Measurements from ENCODE around the gene SHISA9.

The SHISA9 gene

DNA sequence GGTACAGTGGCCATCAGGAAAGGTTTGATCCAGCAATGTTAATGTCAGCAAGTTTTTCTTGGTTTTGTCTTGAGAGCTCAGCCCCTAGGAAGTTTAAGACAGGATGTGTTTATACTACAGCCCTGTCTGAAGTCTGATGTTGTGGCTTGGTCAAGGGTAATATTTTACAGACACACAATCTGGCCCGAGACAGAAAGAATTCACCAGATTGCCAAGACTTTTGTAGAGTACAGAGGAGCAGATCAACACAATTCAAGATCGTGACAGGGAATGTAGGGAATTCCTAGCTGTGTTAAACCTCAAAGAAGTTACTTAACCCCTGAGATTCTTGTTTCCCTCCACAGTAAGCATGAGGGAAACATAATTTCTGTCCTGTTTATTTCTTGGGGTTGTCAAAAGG is 63.1 kb downstream of the SHISA9 start:
- H3K4me2 ChIP-seq (ENCODE audit: low read length) = no peak overlapping the region
- no peaks in the 10 kb centered on the region for H3K27me3 ChIP-seq (ENCODE audit: insufficient read depth, low read length)
- no peaks in the 10 kb centered on the region for H3K9me3 ChIP-seq (ENCODE audit: low read length)
- no peak overlapping the region for H3K9ac ChIP-seq (ENCODE audit: low read length)
- H3F3A ChIP-seq (ENCODE audit: insufficient read depth, low read length) = no peaks in the 10 kb centered on the region
- H3K9me2 ChIP-seq (ENCODE audit: low read depth, low read length) = no peaks in the 10 kb centered on the region
- TF ChIP-seq, protein P1, sequence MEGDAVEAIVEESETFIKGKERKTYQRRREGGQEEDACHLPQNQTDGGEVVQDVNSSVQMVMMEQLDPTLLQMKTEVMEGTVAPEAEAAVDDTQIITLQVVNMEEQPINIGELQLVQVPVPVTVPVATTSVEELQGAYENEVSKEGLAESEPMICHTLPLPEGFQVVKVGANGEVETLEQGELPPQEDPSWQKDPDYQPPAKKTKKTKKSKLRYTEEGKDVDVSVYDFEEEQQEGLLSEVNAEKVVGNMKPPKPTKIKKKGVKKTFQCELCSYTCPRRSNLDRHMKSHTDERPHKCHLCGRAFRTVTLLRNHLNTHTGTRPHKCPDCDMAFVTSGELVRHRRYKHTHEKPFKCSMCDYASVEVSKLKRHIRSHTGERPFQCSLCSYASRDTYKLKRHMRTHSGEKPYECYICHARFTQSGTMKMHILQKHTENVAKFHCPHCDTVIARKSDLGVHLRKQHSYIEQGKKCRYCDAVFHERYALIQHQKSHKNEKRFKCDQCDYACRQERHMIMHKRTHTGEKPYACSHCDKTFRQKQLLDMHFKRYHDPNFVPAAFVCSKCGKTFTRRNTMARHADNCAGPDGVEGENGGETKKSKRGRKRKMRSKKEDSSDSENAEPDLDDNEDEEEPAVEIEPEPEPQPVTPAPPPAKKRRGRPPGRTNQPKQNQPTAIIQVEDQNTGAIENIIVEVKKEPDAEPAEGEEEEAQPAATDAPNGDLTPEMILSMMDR (IDR thresholded peaks at IDR 0.05; ENCODE audit: low read length) = no peak
- no peak for TF ChIP-seq EZH2 (IDR thresholded peaks at IDR 0.05; ENCODE audit: borderline replicate concordance, low read length)
- no peak overlapping the region for H3K4me3 ChIP-seq (ENCODE audit: low read depth, low read length, poor library complexity, severe bottlenecking)
- no peaks in the 10 kb centered on the region for H3K36me3 ChIP-seq (ENCODE audit: insufficient read depth, low read length)
- H2AFZ ChIP-seq (ENCODE audit: low read length) = no peak overlapping the region
- H4K20me1 ChIP-seq (ENCODE audit: insufficient read depth, low read length) = no peaks in the 10 kb centered on the region
- H3K27ac ChIP-seq (ENCODE audit: low read depth, low read length, poor library complexity, severe bottlenecking) = no peak overlapping the region
- H3K4me1 ChIP-seq (ENCODE audit: insufficient read depth, low read length, severe bottlenecking) = no peaks in the 10 kb centered on the region
- H3K79me2 ChIP-seq (ENCODE audit: insufficient read depth, low read length) = no peaks in the 10 kb centered on the region

DNA sequence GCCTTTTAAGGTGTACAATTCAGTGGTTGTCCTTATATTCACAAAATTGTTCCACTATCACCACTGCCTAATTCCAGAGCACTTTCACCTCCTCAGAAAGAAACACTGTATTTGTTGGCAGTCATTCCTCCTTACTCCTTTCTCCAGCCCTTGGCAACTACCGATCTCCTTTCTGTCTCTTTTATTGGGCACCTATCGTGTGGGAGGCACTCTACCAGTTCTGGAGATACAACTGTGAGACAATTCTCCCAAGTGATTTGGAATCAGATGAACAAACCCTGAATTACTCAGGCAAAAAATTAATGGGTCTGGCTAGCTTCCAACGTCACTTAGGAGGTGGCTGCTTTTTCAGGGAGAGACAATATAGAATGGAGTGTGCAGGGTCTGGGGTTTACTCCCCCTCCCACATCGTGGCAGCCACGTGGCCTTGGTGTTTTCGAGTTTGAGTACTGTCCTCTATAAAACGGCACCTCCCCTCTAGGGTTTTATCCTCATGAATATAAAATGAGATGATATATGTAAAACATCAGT is 63.9 kb downstream of the SHISA9 start:
- no peaks in the 10 kb centered on the region for H3K27me3 ChIP-seq (ENCODE audit: insufficient read depth, low read length)
- H4K20me1 ChIP-seq (ENCODE audit: insufficient read depth, low read length) = no peaks in the 10 kb centered on the region
- H3F3A ChIP-seq (ENCODE audit: insufficient read depth, low read length) = no peaks in the 10 kb centered on the region
- no peaks in the 10 kb centered on the region for H3K9me3 ChIP-seq (ENCODE audit: low read length)
- no peaks in the 10 kb centered on the region for H3K9me2 ChIP-seq (ENCODE audit: low read depth, low read length)
- H3K4me1 ChIP-seq (ENCODE audit: insufficient read depth, low read length, severe bottlenecking) = no peaks in the 10 kb centered on the region
- H3K79me2 ChIP-seq (ENCODE audit: insufficient read depth, low read length) = no peaks in the 10 kb centered on the region
- TF ChIP-seq EZH2 (IDR thresholded peaks at IDR 0.05; ENCODE audit: borderline replicate concordance, low read length) = no peak
- TF ChIP-seq, protein P1 (IDR thresholded peaks at IDR 0.05; ENCODE audit: low read length) = no peak
- H3K9ac ChIP-seq (ENCODE audit: low read length) = no peak overlapping the region
- no peak overlapping the region for H2AFZ ChIP-seq (ENCODE audit: low read length)
- no peak overlapping the region for H3K4me2 ChIP-seq (ENCODE audit: low read length)
- H3K4me3 ChIP-seq (ENCODE audit: low read depth, low read length, poor library complexity, severe bottlenecking) = no peak overlapping the region
- no peaks in the 10 kb centered on the region for H3K36me3 ChIP-seq (ENCODE audit: insufficient read depth, low read length)
- no peak overlapping the region for H3K27ac ChIP-seq (ENCODE audit: low read depth, low read length, poor library complexity, severe bottlenecking)

DNA sequence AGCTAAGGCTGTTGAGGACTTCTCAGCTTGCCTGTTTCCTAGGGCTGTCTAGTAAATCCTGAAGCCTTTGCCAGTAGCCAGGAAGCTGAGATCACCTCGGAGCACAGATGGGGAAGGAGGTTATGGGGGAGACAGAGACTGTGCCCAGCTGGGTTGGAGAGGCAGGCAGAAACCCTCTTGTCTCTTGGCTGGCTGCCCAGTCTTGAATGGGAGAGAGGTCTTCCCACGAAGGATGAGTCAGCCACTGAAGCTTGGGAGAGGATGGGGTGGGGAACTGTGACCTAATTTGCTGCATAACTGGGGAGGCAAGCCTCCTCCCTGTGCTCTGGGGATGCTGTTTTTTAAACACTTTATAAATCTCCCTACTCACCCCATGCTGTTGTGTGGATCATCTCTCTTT is 69.8 kb downstream of the SHISA9 start:
- no peaks in the 10 kb centered on the region for H3K79me2 ChIP-seq (ENCODE audit: insufficient read depth, low read length)
- TF ChIP-seq, protein P1 (IDR thresholded peaks at IDR 0.05; ENCODE audit: low read length) = no peak
- no peak for TF ChIP-seq EZH2 (IDR thresholded peaks at IDR 0.05; ENCODE audit: borderline replicate concordance, low read length)
- no peak overlapping the region for H3K4me3 ChIP-seq (ENCODE audit: low read depth, low read length, poor library complexity, severe bottlenecking)
- no peak overlapping the region for H3K9ac ChIP-seq (ENCODE audit: low read length)
- H3K27ac ChIP-seq (ENCODE audit: low read depth, low read length, poor library complexity, severe bottlenecking) = no peak overlapping the region
- no peaks in the 10 kb centered on the region for H3F3A ChIP-seq (ENCODE audit: insufficient read depth, low read length)
- no peak overlapping the region for H3K4me2 ChIP-seq (ENCODE audit: low read length)
- no peak overlapping the region for H2AFZ ChIP-seq (ENCODE audit: low read length)
- no peaks in the 10 kb centered on the region for H3K9me2 ChIP-seq (ENCODE audit: low read depth, low read length)
- H3K4me1 ChIP-seq (ENCODE audit: insufficient read depth, low read length, severe bottlenecking) = no peaks in the 10 kb centered on the region
- no peaks in the 10 kb centered on the region for H3K9me3 ChIP-seq (ENCODE audit: low read length)
- no peaks in the 10 kb centered on the region for H4K20me1 ChIP-seq (ENCODE audit: insufficient read depth, low read length)
- H3K27me3 ChIP-seq (ENCODE audit: insufficient read depth, low read length) = no peaks in the 10 kb centered on the region
- H3K36me3 ChIP-seq (ENCODE audit: insufficient read depth, low read length) = no peaks in the 10 kb centered on the region

All from OCI-LY1 (cell line).